ENCODE results near the gene ZNF423. TPM values are rescaled to one million over a fixed set of nuclear protein-coding genes. Genes with fewer than 3 reads are reported as not detected.

Gene ZNF423
- total RNA-seq, 1 donor from 2014 or later: 8.4 TPM

DNA sequence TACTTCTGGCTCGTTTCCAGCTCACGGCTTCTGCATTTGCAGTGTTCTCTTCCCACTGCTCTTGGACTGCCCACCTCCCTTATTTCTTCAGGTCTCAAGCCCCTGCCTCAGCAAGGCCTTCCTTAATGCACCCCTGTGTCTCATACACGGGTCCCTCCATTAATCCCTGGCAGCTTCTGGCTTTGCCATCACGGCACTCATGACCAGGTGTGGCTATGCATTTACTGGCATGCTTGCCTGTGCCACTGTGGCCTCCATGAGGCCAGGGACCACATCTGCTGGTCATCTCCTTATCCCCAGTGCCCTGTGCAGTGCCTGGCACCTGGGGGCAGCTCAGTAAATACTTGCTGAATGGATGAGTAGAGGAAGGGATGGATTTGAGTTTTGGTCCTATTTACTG, 368.2 kb downstream of the ZNF423 start:
- ATAC-seq (ENCODE audit: poor library complexity): no peak
- DNase-seq: no peak
- intact Hi-C loops (cut with DNase I): no loop called here

DNA sequence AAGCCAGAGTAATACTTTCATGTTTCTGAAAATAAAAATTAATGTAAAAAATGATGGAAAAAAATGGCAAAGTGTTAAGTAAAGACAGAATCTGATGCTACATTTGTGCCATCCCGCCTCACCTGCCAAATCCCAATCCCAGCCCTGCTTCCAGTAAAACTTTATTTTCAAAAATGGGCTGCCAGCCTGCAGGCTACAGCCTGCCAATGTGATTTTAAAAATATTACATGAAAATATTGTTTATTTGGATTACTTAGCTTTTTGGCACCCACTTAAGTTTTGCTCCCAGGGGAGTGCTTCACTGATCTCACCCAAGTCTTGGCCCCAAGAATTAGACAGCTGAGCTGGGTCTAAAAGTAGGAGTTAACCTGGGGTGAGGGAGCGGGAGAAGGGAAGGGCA, 369.5 kb downstream of the ZNF423 start:
- ATAC-seq (ENCODE audit: poor library complexity): no peak
- DNase-seq: no peak
- intact Hi-C loops (cut with DNase I): no loop called here

DNA sequence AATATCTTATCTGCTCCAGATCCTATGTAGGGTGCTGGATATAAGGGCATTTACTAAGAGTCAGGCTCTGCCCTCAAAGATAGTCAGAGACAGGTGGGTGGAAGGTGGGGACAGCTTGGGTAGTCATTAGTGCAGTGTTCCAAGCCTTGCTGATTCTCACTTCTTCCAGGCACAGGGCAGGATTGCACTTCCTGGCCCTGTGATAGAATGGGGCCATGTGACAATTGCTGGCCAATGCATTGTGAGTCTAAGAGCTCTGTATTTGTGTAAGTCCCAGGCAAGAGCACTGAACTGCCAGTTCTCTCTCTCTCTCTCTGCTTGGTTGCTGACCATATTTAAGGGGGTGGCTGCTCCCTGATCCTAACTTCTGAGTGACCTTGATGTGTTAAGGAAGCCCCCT, 370.2 kb downstream of the ZNF423 start:
- ATAC-seq (ENCODE audit: poor library complexity) (no peak), DNase-seq (no peak)
- intact Hi-C loops (cut with DNase I): no loop called here

DNA sequence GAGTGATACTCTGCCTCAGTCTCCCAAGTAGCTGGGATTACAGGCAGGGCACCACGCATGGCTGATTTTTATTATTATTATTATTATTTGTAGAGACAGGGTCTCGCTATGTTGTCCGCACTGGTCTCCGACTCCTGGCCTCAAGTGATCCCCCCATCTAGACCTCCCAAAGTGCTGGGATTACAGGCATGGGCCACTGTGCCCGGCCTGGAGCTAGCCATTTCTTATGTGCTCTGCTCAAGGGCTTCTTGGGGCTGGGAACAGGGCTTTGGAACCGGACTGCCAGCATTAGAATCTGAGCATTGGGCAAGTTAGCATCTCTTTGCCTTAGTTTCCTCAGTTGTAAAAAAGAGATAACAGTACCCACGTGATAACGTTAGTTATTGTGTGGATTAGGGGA, 371.0 kb downstream of the ZNF423 start:
- no peak for ATAC-seq (ENCODE audit: poor library complexity)
- no peak for DNase-seq
- intact Hi-C loops (cut with DNase I): no loop called here

DNA sequence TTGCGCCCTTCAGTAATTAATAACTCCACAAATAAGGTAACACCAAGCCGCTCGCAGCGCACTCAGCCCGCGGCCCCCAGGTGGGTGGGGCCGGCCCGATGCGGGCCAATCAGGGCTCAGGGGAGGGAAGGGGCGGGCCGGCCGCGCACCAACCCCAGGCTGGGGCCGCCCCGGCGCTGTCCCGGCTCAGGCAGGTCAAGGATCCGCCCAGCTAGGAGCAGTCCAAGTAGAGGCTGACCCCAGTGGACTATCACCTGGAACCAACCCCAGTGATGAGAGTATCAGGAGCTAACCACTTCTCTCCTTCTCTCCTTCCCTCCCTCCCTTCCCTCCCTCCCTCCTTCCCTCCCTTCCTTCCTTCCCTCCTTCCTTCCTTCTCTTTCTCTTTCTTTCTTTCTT, 371.5 kb downstream of the ZNF423 start:
- intact Hi-C loops (cut with DNase I): no loop called here
- DNase-seq (peak; percentile 84), ATAC-seq (ENCODE audit: poor library complexity) (peak; percentile 100)

DNA sequence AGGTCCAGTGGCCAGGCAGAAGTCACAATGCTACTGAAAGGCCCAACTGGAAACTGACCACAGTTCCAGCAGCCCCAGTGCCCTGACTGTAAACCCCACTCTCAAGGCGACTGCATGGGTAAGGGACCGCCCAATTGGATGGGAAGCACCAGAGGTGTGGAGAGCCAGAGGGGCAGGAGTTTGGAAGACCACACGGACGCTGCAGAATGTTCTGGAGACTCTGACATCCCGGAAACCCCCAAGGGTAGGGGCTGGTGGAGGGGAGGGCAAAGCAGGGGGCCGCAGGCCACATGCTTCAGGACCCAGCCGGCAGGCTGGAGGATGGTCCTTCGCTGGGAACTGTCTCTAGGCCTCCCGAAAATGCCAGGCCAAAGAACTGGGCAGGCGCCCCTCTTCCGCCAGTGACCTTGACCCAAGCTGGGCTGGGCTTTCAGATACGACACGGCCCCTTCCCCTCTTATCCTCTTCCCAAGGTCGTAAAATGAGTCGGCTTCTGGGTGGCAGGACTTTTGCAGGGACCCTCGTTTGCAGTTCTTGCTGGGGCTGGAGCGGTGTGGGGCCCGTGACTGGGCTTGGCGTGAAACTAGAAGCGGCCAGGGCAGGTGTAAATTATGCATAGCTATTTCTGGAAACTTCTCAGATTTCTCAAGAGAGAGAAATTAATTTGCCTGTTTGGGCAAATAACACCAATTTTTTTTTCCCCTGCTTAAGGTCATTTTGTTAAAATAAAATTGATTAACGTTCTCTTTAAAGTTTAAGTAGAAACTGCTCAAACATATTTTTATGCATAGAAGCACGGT, 372.1 kb downstream of the ZNF423 start:
- ATAC-seq (ENCODE audit: poor library complexity) (no peak), DNase-seq (no peak)
- intact Hi-C loops (cut with DNase I): no loop called here

DNA sequence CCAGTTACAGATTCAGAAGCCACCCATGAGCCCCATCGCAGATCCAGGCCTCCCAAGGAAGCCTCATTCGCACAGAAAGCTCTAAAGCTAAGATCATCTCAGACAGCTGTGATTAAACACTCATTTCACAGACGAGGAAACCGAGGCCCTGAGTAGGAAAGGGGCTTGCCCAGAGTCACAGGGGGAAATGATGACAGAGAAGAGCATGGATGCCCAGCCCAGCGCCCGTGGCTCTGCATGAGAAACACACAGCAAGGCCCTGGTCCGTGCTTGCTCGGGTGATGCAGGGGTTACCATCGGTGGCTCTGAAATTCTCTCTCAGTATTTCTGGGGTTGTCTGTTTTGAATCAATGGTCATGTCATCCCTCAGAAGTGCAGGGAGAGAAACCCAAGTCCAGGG, 372.7 kb downstream of the ZNF423 start:
- intact Hi-C loops (cut with DNase I): no loop called here
- DNase-seq (no peak), ATAC-seq (ENCODE audit: poor library complexity) (no peak)

DNA sequence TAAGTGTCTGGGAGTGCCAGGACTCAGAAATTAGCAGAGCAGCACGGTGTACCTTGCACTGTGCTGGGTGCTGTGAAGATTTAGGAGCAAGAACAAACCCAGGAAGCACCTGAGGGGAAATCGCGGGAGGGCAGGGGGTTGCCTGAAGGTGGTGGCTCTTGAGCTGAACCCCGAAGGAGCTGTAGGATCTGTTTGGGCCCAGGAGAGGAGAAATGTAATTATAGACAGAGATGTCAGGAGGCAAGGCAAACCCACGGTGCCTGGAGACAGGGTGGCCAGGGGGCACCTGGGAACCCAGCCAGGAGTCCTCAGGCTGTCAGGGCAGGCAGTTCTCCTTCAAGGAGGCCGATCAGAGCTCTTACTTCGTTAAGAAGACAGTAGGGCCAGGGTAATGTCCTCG, 373.2 kb downstream of the ZNF423 start:
- intact Hi-C loops (cut with DNase I): no loop called here
- no peak for ATAC-seq (ENCODE audit: poor library complexity)
- no peak for DNase-seq

DNA sequence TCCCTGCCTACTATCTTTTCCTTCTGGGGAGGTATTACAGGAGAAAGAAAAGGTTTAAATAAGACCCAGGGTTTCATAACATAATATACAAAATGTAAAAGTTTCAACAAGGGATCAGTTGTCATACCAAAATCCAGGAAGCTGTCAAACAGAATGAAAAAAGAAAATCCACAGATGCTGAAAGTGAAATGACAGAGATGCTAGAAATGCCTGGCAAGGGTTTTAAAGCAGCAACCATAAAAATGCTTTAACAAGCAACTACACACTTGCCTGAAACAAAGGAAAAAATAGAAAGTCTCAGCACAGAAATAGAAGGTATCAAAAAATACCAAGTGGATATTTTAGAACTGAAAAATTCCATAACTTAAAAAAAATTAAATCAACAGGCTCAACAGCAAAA, 377.3 kb downstream of the ZNF423 start:
- DNase-seq (no peak), ATAC-seq (ENCODE audit: poor library complexity) (no peak)
- intact Hi-C loops (cut with DNase I): no loop called here

DNA sequence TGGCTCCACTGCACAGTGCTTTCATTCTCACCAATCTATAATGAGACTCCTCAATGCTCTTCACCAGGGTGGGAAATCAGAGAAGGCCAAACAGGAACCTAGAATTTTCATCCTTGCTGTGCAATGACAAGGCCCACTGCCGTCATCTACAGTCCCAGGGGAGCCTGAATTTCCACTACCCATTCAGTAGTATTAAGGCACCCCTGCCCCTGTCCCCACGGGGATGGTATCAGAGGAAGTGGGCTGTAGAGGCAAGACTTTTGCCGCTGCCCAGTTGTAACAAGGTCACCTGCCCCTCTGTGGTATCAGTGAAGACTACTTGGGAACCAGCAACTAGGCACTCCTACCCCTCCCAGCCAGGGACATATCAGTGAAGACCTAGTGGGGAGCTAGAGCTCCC, 377.8 kb downstream of the ZNF423 start:
- intact Hi-C loops (cut with DNase I): no loop called here
- DNase-seq: no peak
- no peak for ATAC-seq (ENCODE audit: poor library complexity)

DNA sequence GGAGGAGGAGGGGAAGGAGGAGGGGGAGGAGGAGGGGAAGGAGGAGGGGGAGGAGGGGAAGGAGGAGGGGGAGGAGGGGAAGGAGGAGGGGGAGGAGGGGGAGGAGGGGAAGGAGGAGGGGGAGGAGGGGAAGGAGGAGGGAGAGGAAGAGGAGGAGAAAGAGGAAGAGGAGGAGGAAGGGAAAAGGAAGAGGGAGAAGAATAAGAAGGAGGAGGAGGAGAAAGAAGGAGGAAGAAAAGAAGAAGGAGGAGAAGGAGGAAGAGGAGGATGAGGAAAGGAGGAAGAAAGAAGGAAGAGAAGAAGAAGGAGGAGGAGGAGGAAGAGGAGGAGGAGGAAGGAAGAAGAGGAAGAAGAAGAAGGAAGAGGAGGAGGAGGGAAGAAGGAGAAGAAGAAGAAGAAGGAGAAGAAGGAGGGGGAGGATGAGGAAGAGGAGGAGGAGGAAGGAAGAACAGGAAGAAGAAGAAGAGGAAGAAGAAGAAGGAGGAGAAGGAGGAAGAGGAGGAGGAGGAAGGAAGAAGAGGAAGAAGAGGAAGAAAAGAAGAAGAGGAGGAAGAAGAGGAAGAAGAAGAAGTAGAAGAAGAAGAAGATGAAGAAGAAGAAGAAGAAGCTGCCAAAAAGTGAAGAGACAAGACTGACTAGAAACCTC, 378.5 kb downstream of the ZNF423 start:
- intact Hi-C loops (cut with DNase I): no loop called here
- no peak for DNase-seq
- ATAC-seq (ENCODE audit: poor library complexity): no peak

DNA sequence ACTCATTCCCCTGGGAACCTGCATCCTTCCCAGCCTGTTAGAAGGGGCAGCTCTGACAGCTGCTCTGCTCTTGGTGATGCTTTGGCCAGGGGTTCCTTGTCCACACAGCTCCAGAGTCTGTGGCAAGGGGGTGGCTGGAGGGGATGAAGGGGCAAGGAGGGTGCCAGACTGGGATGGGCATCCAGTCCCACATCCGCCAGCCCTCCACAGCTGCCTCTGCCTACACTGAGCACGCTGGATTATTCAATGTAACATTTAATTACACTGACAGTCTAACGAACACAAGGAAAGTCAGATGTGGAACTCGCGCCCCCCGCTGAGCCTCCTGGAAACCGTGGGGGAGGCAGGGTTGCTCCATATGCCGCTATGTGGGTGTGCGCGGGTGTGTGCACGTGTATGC, 381.2 kb downstream of the ZNF423 start:
- ATAC-seq (ENCODE audit: poor library complexity): no peak
- no peak for DNase-seq
- intact Hi-C loops (cut with DNase I): no loop called here

DNA sequence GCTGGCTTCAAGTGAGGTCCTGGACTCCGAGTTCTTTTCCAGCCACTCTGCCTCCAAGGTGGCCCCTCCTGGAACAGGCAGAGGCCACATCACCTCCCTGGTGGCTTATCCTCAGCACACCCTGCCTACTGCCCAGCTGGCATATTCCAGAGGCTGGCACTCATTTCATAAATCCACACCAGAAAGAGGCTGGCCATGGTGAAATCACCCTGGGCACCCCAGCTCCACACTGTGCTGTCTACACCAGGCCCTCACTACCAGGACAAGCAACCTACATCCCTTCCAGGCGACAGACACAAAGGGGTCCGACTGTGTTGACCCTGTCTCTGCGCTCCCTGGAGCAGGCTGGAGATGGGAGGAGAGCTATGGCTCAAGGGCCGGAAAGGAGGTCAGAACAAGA, 382.1 kb downstream of the ZNF423 start:
- DNase-seq: no peak
- ATAC-seq (ENCODE audit: poor library complexity): no peak
- intact Hi-C loops (cut with DNase I): no loop called here

DNA sequence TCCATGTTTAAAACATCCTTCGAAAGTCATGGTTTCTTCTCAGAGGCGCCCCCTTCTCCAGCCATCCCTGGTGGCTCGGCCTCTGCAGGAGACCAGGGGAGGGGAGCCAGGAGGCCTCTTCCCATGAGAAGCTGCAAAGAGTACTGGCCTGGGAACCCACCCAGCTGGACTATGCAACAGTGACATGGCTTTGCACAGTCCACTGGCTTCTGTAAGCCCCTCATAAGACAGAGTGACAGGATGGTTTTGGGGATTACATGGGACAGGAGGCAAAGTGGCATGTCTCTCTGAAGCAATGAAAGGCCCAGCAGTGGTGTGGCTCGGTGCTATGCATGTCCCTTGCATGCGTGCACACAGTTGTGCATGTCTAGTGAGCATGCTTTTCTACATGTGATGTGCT, 382.8 kb downstream of the ZNF423 start:
- DNase-seq (no peak), ATAC-seq (ENCODE audit: poor library complexity) (no peak)
- intact Hi-C loops (cut with DNase I): no loop called here

DNA sequence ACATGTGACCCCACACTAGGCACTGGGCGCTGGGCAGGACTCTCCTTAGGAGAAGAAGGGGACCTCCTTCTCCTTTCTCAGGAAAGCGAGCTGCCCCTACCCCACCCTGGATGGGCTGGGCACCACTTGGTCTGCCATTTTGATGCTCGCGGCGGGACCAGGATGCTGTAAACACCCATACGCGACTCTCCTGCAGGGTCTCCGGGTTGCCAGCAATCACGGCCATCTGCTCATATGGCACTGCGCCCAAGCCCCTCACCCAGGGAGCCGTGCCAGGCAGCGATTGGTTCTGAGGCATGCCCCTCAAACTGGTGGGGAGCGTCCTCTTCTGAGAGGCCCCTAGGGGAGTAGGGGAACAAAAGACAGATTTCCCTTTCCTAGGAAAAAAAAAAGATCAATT, 383.3 kb downstream of the ZNF423 start:
- intact Hi-C loops (cut with DNase I): no loop called here
- no peak for ATAC-seq (ENCODE audit: poor library complexity)

DNA sequence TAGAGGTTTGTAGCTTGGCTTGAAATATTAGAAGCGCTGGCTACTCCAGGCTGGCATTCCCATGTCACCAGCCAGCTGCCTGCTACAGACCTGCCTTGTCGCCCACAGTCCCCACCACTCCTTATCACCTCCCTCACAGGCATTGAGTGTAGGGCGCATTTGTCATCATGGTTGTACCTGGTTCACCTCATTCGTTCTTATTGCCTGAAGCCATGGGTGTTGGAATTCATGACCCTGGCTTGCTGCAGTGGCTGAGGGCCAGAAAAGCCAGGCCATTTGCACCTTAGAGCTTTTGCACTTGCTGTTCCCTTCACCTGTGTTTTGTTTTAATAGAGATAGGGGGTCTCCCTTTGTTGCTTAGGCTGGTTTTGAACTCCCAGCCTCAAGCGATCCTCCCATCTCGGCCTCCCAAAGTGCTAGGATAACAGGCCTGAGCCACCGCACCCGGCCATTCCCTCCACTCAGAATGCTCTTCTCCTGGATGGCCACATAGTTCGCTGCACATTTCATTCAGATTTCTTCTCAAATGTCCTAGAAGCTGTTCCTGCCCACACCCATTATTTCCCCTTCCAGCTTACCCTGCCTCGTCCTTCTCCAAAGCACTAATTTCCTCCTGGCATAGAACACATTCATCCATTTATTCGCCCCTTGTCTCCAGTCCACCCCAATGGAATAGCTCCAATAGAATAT, 384.7 kb downstream of the ZNF423 start:
- ATAC-seq (ENCODE audit: poor library complexity) (no peak), DNase-seq (no peak)
- intact Hi-C loops (cut with DNase I): no loop called here

More for the DNA sequence above, 383.3 kb downstream of the ZNF423 start:
- DNase-seq: no peak

DNA sequence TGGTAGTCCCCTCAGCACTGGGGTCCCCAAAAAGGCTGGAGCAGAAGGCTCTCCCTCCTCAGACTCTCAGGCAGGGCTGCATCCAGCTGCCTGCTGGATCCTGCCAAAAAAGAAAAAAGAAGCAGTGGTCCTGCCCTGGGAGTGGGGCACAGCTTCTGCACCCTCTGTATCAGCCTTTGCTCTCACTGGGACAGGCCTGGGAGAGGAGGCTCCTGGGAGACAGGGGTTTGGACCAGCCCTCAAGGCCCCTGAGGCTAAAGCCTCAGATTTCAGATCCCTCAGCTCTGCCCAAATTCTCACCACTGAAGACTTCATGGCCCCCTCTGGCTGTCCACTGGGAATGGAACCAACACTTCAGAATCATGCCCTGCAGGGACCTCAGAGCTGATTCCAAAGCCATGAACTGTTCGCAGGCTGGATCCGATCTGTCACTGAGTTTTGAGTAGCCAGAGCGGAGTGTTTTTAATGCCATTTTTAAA, 385.4 kb downstream of the ZNF423 start:
- ATAC-seq (ENCODE audit: poor library complexity) (no peak), DNase-seq (no peak)
- intact Hi-C loops (cut with DNase I): no loop called here

DNA sequence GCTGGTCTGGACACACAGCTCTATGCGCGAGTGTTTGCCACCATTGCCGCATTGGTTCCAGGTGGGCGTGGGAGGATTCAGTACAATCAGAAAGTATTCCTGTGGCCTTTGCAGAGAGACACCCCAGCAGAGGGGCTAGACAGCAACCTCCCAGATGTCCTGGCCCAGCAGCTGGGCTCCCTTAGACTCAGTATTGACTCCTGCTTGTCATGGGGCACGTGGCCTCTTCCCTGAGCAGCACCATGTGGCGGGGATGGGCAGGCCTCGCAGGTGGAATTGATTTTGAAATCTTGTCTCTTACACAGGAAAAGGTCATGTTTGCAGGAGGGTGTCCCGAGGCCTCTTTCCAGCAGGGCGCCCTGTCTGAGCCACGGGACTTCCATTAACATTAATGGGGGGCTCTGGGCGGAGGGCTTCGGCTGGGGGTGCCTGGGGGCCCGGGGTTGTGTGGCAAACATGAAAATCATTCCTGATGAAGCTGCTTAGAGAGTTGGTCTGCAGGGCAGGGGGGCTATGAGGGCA, 385.9 kb downstream of the ZNF423 start:
- no peak for ATAC-seq (ENCODE audit: poor library complexity)
- intact Hi-C loops (cut with DNase I): no loop called here
- DNase-seq: no peak

DNA sequence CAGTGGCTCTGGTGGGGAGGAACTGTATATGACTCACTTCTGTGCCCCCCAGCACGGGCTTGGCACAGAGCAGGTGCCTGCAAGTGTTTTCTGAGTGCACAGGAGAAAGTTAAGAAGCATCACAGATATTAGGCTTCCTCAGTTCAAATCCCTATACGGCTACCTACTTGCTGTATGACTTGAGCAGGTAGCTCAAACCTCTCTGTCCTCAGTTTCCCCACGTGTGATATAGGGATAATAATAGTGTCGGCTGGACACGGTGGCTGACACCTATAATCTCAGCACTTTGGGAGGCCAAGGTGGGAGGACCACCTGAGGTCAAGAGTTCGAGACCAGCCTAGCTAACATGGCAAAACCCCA, 386.6 kb downstream of the ZNF423 start:
- ATAC-seq (ENCODE audit: poor library complexity): no peak
- intact Hi-C loops (cut with DNase I): no loop called here

More for the DNA sequence above, 386.6 kb downstream of the ZNF423 start:
- no peak for DNase-seq
